ENCODE results near the gene TYW1.
"Not testable (repeated sequence)": the region's sequence is repeated elsewhere in the genome, so short reads cannot be mapped to it uniquely, and the experiment has no call there.

- TF ChIP-seq FOXK2 (IDR thresholded peaks at IDR 0.05); PKNOX1 (IDR thresholded peaks at IDR 0.05); HDGF (IDR thresholded peaks at IDR 0.05; ENCODE audit: borderline replicate concordance); NFRKB (IDR thresholded peaks at IDR 0.05); TARDBP (IDR thresholded peaks at IDR 0.05); BHLHE40 (IDR thresholded peaks at IDR 0.05; ENCODE audit: borderline replicate concordance); ZNF384 (IDR thresholded peaks at IDR 0.05): not testable (repeated sequence)
These were observed 236.9 kb downstream of the TYW1 start for GRCh38 chr7:67233506-67233905.
